Measurements from ENCODE around the gene RUNX2. TPM values are rescaled to one million over a fixed set of nuclear protein-coding genes. Genes with fewer than 3 reads are reported as not detected.

RUNX2 gene
- total RNA-seq, 1 donor from 2014 or later = not detected

DNA sequence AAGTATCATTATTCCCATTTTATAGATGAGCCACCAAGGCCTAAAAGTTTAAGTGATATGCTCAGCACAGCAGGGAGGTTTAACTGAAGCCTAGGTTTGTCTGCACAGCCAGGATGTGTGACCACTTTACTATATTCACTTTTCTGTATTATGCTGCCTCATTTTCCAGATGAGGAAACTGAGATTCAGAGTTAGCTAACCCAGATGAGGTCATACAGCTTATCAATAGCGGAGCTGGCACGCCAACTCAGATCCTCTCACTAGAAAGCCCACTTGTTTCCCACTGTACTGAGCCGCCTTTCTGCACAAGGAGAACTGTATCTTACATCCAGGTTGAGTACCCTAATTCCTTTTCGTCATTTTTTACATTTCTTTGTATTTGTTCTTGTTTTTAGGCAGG is 181.3 kb downstream of the RUNX2 start:
- no peak for DNase-seq
- H3K27me3 Mint-ChIP-seq (ENCODE audit: unreplicated experiment) = peaks cover 3% of the 10 kb centered on the region
- peaks cover 31% of the 10 kb centered on the region for H3K4me1 Mint-ChIP-seq (ENCODE audit: low read depth, unreplicated experiment)
- no peaks in the 10 kb centered on the region for H3K9me3 Mint-ChIP-seq (ENCODE audit: unreplicated experiment)
- no peaks in the 10 kb centered on the region for H3K36me3 Mint-ChIP-seq (ENCODE audit: unreplicated experiment)
- H3K27ac Mint-ChIP-seq (ENCODE audit: unreplicated experiment) = no peak overlapping the region
- TF ChIP-seq, protein P1, sequence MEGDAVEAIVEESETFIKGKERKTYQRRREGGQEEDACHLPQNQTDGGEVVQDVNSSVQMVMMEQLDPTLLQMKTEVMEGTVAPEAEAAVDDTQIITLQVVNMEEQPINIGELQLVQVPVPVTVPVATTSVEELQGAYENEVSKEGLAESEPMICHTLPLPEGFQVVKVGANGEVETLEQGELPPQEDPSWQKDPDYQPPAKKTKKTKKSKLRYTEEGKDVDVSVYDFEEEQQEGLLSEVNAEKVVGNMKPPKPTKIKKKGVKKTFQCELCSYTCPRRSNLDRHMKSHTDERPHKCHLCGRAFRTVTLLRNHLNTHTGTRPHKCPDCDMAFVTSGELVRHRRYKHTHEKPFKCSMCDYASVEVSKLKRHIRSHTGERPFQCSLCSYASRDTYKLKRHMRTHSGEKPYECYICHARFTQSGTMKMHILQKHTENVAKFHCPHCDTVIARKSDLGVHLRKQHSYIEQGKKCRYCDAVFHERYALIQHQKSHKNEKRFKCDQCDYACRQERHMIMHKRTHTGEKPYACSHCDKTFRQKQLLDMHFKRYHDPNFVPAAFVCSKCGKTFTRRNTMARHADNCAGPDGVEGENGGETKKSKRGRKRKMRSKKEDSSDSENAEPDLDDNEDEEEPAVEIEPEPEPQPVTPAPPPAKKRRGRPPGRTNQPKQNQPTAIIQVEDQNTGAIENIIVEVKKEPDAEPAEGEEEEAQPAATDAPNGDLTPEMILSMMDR (IDR thresholded peaks at IDR 0.05; ENCODE audit: partially characterized antibody, unreplicated experiment) = no peak
- no peak overlapping the region for H3K4me3 Mint-ChIP-seq (ENCODE audit: unreplicated experiment)

GRCh38 chr6:45512717-45513116 is 184.6 kb downstream of the RUNX2 start:
- peaks cover 31% of the 10 kb centered on the region for H3K4me1 Mint-ChIP-seq (ENCODE audit: low read depth, unreplicated experiment)
- H3K36me3 Mint-ChIP-seq (ENCODE audit: unreplicated experiment) = no peaks in the 10 kb centered on the region
- no peak for DNase-seq
- no peaks in the 10 kb centered on the region for H3K9me3 Mint-ChIP-seq (ENCODE audit: unreplicated experiment)
- no peaks in the 10 kb centered on the region for H3K27me3 Mint-ChIP-seq (ENCODE audit: unreplicated experiment)
- H3K4me3 Mint-ChIP-seq (ENCODE audit: unreplicated experiment) = no peak overlapping the region
- TF ChIP-seq, protein P1 (IDR thresholded peaks at IDR 0.05; ENCODE audit: partially characterized antibody, unreplicated experiment) = no peak
- peak overlapping the region; percentile 89 for H3K27ac Mint-ChIP-seq (ENCODE audit: unreplicated experiment)

GRCh38 chr6:45513213-45513618 is 185.1 kb downstream of the RUNX2 start:
- TF ChIP-seq, protein P1 (IDR thresholded peaks at IDR 0.05; ENCODE audit: partially characterized antibody, unreplicated experiment) = no peak
- no peaks in the 10 kb centered on the region for H3K9me3 Mint-ChIP-seq (ENCODE audit: unreplicated experiment)
- H3K4me3 Mint-ChIP-seq (ENCODE audit: unreplicated experiment) = peak overlapping the region; percentile 71
- no peaks in the 10 kb centered on the region for H3K36me3 Mint-ChIP-seq (ENCODE audit: unreplicated experiment)
- H3K27me3 Mint-ChIP-seq (ENCODE audit: unreplicated experiment) = no peaks in the 10 kb centered on the region
- peak overlapping the region; percentile 89 for H3K27ac Mint-ChIP-seq (ENCODE audit: unreplicated experiment)
- no peak for DNase-seq
- H3K4me1 Mint-ChIP-seq (ENCODE audit: low read depth, unreplicated experiment) = peaks cover 31% of the 10 kb centered on the region

DNA sequence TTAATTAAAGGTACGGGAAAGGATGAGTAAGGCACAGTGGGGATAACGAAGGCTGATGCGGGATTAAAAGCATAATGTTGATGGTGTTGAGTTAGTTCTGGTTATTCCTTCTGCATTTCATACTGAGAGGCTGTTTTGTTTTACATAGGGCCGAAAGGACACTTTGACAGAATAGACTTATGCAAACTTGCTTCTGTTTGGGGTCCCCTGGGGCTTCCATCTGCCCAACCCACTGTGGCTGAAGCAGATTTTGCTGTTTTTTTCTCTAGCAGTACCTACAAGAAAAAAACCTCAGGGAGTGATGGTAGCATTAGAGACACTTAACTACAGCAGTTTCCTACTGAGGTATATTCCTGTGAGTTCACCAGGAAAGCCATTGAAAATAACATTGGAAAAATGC is 185.7 kb downstream of the RUNX2 start:
- Mint-ChIP-seq H3K27me3 (ENCODE audit: unreplicated experiment) (no peaks in the 10 kb centered on the region), H3K36me3 (ENCODE audit: unreplicated experiment) (no peaks in the 10 kb centered on the region), H3K27ac (ENCODE audit: unreplicated experiment) (peak overlapping the region; percentile 89), H3K9me3 (ENCODE audit: unreplicated experiment) (no peaks in the 10 kb centered on the region), H3K4me1 (ENCODE audit: low read depth, unreplicated experiment) (peaks cover 31% of the 10 kb centered on the region), H3K4me3 (ENCODE audit: unreplicated experiment) (no peak overlapping the region)
- TF ChIP-seq, protein P1 (IDR thresholded peaks at IDR 0.05; ENCODE audit: partially characterized antibody, unreplicated experiment) = no peak
- no peak for DNase-seq

GRCh38 chr6:45514454-45515230 is 186.5 kb downstream of the RUNX2 start:
- peaks cover 31% of the 10 kb centered on the region for H3K4me1 Mint-ChIP-seq (ENCODE audit: low read depth, unreplicated experiment)
- TF ChIP-seq, protein P1 (IDR thresholded peaks at IDR 0.05; ENCODE audit: partially characterized antibody, unreplicated experiment) = no peak
- H3K27me3 Mint-ChIP-seq (ENCODE audit: unreplicated experiment) = no peaks in the 10 kb centered on the region
- no peak overlapping the region for H3K4me3 Mint-ChIP-seq (ENCODE audit: unreplicated experiment)
- H3K27ac Mint-ChIP-seq (ENCODE audit: unreplicated experiment) = no peak overlapping the region
- DNase-seq = no peak
- no peaks in the 10 kb centered on the region for H3K36me3 Mint-ChIP-seq (ENCODE audit: unreplicated experiment)
- no peaks in the 10 kb centered on the region for H3K9me3 Mint-ChIP-seq (ENCODE audit: unreplicated experiment)
